IPS-11a (cell line): ENCODE data around the gene CNTN5.
"Not testable (repeated sequence)": the region's sequence is repeated elsewhere in the genome, so short reads cannot be mapped to it uniquely, and the experiment has no call there.

ENCODE experiments used
- H3K4me3 ChIP-seq: one replicate; pipeline ENCODE4 v1.5.1; 2013; ENCODE audit warnings: low read depth, low read length, control low read depth

Gene CNTN5

DNA sequence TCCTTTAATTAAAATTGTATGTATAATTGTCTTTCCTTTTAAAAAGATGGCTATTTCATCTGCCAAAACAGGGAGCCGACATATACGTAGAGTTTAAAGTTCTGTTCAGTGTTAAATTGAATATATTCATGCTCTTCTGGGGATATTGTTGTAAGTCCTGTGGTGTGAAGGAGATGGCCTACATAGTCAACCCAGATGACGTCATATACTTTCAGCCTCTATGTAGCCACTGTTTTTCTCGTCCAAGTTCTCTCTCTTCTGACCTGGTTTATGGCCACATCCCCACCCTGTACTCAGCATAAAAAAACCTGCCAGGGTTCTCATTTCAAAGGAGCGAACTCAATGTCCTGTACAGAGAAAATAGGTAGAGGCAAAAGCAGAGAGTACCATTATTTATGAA lies 1156.9 kb downstream of the CNTN5 start:
- no peak overlapping the region for H3K4me3 ChIP-seq

DNA sequence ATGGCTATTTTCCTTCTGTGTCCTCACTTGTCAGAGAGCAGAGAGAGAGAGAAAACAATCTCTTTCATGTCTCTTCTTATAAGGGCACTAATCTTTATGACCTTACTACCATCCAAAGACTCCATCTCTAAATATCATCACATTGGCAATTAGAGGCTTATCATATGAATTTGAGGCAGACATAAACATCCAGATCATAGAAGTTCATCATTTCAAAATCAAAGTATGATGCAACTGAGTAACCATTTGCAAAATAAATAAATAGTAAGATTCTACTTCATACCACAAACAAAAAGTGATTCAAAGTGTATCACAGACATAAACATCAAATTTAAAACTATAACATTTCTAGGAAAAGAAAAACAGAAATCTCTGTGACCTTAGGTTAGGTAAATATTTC lies 1161.6 kb downstream of the CNTN5 start:
- H3K4me3 ChIP-seq, result no peak overlapping the region

DNA sequence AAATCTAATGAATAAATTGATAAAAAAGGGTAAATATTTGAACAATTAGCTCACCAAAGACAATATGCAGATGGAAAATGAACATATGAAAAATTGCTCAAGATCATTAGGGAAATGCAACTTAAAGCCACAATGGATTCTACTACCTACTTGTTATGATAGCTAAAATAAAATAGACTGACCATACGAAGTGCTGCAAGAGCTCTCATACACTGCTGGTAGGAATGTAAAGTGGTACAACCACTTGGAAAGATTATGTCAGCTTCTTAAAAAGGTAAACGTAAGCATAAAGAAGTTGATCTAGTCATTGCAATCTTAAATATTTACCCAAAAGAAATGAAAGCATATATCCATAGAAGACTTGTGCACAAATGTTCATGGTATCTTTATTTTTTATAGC lies 1162.2 kb downstream of the CNTN5 start:
- no peak overlapping the region for H3K4me3 ChIP-seq

DNA sequence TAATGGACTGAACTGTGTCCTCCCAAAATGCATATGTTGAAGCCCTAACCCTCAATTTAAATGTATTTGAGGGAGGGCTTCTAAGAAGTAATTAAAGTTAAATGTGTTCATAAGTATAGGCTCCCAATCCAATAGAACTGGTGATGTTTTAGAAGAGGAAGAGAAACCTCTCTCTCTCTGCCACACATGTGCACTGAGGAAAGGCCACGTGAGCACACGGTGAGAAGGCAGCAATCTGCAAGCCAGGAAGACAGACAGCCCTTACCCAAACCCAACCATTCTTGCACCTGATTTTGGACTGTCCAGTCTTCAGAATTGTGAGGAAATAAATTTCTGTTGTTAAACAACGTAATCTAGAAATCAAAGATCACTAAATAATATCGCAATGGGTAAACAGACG lies 1164.8 kb downstream of the CNTN5 start:
- no peak overlapping the region for H3K4me3 ChIP-seq

DNA sequence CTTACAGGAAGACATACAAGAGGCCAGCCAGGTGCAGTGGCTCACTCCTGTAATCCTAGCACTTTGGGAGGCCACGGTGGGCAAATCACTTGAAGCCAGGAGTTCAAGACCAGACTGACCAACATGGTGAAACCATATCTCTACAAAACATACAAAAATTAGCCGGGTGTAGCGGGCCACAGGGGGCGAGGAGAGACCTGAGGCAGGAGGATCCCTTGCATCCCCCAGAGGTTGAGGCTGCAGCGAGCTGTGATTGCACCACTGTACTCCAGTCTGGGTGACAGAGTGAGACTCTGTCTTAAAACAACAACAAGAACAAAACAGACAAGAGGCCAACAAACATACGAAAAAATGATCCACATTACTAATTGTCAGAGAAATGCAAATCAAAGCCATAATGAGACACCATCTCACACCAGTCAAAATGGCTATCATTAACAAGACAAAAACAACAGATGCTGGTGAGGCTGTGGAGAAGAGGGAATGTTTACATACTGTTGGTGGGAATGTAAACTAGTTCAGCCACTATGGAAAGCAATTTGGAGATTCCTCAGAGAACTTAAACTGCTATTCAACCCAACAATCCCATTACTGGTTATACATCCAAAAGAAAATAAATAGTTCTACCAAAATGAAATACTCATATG lies 1167.5 kb downstream of the CNTN5 start:
- H3K4me3 ChIP-seq, result no peak overlapping the region

DNA sequence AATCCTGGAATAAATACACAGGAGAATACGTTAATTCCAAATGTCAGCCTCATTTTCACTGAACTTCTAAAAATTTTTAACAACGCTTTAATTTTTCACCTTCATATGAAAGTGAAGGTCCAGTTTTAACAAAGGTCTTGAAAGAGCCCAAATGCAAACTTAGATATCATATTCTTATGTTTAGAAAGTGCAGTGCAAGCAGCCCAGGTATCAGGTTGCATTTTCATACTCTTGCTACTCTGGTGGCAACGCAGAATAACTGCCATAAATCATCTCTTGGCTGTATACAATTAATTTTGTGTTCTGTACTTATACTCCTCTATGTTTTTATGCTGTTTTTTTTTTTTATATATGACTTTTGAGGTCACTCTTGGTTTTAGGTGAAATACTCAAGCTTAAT lies 1169.6 kb downstream of the CNTN5 start:
- no peak overlapping the region for H3K4me3 ChIP-seq

DNA sequence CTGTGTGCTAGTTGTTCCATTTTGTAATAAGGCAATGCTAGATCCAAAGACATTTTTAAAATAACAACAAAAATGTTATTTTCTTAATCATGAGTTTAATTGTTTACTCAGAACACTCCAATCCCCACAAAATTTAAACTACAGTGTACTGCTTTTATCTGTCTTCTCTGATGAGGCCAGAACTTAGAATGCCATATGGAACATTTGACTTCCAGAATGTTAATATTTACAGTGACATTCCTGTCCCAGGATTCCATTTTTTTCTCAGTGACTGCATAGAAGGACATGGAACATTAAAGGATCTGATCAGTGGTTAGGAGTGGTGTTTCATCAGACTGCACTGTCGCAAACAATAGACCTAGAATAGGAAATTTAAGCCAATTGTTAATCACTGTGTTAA lies 1171.4 kb downstream of the CNTN5 start:
- no peak overlapping the region for H3K4me3 ChIP-seq

DNA sequence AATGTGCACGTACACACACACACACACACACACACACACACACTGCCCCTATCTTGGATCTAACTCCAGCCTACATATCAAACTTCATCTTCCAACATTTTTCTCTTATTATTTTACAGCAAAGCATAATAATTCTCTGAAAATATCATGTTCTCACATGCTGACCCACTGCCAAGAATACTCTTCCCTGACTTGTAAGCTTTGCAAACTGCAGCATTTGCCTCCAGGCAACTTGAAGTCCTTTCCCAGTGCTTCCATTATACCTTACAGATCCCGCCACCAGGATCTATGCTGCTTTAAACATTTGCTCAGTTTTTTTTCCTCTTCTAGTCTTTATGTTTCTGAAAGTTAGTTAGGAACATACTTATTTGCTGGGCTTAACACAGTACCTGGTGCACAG lies 1183.0 kb downstream of the CNTN5 start:
- no peak overlapping the region for H3K4me3 ChIP-seq

DNA sequence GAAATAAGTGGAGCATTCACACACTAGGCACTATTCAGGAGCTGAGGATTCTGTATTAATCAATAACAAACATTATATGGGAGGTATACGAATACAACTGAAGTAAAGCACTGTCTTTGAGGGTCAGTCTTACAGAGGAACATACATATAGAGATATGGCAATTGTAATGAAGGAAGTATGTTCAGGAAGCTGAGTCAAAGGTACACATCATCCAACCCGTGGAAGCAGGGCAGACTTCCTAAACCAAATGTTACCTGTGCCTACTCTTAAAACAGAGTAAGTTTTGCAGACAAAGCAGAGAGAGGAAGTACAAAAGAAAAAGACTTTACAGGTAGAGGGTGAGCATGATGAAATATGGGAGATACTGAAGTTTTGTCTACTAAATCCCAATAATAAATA lies 1185.2 kb downstream of the CNTN5 start:
- H3K4me3 ChIP-seq, result no peak overlapping the region

DNA sequence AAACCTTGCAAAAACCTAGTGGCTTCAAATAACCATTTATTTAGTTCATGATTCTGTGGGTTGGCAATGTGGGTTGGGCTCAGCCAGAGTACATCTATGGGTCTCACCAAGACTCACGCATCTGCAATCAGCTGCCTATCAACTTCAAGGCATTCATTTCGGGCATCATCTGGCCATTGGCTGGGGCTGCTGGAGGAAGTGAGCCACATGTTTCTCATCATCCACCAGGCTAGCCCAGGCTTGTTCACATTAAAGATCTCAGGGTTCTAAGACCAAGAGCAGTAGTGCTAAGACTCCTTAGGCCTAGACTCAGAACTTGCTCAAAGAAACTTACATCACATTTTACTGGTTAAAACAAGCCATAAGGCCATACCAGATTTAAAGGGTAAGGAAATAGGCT lies 1187.5 kb downstream of the CNTN5 start:
- no peak overlapping the region for H3K4me3 ChIP-seq

DNA sequence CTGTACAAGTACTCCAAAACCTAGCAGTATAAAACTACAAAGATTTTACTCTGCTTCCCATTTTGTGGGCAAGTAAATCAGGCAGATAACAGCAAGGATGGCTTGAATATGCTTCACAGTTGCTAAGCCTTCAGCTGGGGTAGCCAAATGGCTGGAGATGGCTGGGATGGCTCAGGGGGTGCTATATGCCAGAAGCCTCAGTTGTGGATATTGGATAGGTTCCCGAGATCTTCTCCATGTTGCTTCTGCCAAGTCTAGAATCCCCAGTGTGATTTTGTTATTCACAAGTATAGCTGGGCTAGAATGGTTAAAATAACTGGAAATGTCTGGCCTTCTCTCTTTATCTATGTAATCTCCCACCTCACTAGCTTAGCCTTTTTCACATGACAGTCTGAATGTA lies 1194.0 kb downstream of the CNTN5 start:
- H3K4me3 ChIP-seq, result no peak overlapping the region

DNA sequence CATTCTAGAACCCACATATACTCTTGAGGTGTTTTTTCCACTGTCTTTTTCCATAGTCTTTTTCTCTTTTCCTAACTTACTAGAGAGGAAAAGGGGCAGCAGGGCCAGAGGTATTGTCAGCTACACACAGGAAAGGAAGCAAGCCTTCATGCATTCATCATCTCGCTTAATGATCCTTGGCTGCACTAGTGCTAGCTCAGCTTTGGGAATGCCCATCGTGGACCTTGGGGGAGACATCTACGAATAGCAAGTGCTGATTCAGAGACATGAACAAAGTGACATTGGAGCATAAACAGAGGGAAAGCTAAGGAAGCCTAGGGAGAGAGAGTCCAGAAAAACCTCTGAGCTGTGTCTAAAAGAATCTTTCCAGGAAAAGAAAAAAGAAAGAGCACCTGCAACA lies 1200.1 kb downstream of the CNTN5 start:
- H3K4me3 ChIP-seq, result no peak overlapping the region

DNA sequence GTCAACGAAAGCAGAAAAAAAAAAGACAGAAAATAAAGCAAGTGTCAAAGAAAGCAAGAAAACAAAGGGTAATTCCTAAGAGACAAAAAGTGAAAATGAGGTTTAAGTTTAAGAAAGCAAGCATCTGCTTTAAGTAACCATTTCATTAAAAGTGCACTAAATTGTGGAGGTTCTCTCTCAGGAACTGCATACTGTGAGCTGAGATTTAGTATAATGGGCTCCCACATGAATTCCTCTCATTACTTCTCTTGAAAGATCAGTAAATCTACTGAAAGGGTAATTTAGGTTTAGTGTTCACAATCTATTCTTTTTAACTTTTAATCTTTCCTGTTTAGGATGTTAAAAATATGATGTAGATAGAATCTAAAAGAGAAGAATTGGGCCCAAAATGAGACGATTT lies 1201.0 kb downstream of the CNTN5 start:
- no peak overlapping the region for H3K4me3 ChIP-seq

DNA sequence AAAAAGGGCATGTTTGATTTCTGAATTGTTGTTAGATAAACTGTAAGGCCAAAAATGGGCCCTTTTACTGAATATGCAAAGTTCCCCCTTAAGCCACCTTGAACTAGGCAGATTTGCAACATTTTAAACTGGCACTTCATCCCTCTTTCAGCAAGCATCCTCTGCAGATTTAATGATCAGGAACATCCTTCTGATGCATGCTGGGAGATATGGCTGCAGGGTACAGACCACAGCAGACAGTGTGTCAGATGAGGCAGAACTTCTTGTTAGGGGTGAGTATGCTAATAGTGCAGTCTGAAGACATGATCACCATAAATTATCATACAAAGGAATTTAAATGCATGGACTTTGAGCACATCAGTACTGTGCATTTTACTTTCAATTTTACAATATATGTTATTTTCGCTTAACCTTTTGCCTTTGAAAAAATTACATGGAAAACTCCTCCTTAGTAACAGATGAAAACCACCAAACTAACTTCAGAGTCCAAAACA lies 1203.8 kb downstream of the CNTN5 start:
- no peak overlapping the region for H3K4me3 ChIP-seq

DNA sequence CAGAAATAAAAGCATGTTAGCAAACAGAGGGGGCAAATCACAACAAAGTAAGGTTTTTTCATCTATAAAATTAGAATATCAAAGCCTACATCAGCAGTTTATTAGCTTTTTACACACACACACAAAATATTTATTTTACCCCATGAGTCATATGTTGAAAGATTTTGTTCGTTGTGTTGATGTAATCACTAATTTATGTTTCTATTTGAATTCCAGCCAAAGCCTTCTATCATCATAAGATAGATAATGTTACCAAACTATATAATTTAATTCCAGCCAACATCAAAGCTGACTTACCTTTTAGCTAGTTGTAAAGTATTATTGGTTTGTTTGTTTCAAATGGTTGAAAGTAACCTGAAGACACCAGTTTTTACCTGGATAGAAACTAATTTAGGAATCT lies 1208.3 kb downstream of the CNTN5 start:
- H3K4me3 ChIP-seq, result no peak overlapping the region

DNA sequence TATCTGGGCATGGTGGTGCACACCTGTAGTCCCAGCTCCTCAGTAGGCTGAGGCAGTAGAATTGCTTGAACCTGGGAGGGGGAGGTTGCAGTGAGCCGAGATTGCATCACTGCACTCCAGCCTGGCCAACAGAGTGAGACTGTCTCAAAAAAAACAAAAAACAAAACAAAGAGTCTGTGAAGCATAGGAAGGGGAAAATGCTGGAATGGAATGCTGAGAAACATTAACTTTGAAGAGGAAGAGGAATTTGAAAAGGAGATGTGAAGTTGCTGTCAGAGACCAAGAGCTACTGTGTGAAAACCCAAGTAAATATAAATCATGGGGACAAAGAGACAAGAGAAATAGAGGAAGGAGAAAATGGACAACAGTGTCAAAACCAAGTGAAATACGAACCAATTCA lies 1211.3 kb downstream of the CNTN5 start:
- H3K4me3 ChIP-seq, result no peak overlapping the region

DNA sequence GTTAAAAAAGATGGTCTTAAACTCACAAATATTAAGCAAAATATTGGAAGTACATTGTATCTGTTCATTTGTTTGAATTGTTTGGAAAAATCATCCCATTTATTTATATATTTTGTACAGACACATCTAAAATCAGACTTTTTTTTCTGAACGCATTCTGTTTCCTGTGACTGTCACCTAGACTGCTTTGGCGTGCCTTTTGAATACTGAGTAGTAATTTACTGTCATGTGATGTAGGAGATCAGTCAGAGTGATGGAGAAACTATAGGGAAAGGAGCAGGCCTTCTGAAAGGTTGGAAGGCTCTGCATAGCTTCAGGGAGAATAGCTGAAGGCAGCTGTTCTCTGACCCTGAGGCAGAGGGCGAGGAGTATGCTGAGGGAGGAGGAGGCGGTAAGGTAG lies 1214.3 kb downstream of the CNTN5 start:
- H3K4me3 ChIP-seq, result no peak overlapping the region

DNA sequence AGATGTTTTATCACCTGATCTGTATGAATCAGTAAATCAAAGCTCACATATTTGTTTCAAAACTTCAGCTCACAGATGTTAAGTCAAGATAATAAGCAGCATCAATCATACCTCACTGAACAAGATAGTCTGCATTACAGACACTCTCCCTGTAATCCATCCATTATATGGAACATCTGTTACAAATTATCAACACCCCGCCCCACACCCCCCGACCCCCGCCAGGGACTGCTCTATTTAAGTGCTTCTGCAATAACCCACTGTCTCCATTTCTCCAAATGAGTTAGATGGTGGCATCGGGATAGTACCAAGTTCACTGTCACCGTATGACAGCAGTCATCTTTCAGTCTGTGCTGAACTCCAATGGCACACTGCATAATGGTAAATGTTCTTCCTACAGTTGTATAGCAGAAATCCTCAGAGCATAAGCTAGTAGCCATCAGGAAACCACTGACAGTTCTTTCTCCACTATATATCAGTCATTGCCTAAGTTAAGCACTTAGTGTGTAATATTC lies 1219.3 kb downstream of the CNTN5 start:
- no peak overlapping the region for H3K4me3 ChIP-seq

DNA sequence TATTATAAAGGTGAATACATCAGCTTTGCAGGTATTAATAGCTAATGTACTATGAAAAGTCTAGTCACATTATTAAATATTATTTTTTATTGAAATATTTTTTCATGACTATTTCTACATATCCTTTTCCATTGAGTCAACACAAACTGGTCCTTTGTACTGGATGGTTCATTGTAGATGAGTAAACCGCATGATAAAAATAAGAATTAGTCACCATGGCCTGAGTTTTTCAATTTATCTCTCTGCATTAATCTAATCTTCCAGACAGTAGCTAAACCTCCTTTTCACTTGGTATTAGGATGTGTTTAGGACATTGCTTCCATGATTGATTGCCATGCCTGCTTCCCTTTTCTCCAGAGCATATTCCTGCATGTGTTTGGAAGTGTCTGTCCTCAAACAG lies 1227.0 kb downstream of the CNTN5 start:
- no peak overlapping the region for H3K4me3 ChIP-seq

DNA sequence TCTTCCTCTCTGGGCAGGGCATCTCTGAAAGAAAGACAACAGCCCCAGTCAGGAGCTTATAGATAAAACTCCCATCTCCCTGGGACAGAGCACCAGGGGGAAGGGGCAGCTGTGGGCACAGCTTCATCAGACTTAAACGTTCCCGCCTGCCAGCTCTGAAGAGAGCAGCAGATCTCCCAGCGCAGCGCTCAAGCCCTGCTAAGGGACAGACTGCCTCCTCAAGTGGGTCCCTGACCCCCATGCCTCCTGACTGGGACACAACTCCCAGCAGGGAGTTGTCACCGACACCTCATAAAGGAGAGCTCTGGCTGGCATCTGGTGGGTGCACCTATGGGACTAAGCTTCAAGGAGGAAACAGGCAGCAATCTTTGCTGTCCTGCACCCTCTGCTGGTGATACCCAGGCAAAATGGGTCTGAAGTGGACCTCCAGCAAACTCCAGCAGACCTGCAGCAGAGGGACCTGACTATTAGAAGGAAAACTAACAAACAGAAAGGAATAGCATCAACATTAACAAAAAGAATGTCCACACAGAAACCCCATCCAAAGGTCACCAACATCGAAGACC lies 1236.6 kb downstream of the CNTN5 start:
- H3K4me3 ChIP-seq, result not testable (repeated sequence)

DNA sequence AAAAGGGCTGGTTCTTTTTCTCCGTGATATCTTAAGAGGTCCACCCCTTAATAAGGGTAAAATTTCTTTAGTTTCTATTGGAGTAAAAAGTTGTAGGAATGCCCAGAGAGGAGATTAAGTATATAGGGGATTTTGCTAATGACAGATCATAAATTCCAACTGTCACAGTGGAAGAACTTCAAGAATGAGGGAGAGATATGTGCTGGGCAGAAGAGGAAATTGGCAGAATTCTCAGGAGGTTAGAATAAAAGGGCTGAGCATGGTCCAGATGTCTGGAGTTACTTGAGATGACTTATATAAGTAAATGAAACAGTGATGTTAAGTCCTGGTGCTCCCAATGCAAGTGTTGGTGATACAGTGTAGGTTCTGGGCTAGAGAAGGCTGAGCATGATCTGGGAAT lies 1248.8 kb downstream of the CNTN5 start:
- H3K4me3 ChIP-seq, result no peak overlapping the region

DNA sequence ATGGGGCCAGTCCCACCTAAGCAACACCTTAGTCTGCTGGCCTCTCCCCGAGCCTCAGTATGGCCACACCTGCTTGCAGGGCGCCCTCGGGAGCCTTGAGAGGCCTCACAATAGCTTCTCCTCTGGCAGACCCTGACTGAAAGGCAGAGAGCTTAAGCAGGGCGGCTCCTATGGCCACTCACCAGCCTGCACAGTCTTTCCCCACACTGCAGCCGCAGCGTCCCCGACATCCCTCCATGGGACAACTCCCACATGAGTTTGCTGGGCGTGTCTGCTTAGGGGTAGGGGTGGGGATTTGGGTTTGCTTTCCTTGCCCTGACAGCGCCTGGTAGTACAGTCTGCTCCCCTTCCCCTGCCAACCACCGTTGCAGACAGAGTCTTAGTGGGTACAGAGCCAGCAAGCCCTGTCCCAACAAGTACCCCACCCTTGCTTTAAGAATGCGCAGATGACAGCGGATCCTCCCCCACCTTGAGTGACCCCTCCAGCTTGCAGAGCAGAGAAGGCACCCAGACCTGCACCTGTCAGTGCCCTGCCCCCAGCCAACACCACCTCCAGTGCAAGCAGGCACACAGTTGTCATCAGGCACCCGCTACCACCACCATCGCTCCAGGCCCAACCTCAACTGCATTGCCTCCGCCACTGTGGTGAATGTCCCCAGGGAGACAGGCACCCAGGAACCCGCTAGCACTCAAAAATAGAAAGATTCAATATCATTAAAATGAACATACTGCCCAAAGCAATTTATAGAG lies 1252.5 kb downstream of the CNTN5 start:
- no peak overlapping the region for H3K4me3 ChIP-seq
